Cardiac fibroblast (primary cell): Measurements from ENCODE around the gene RASGRP2.
A peak's percentile ranks its signal among the peaks of the same experiment; 100 is the strongest.

ENCODE experiments used
- DNase-seq, 2 donors: peaks; one replicate each; pipeline versions ENCODE4 v3.0.0 to v3.0.0-alpha.2; 2010; ENCODE audit warnings: low read depth in 2 of 2
- H3K4me3 ChIP-seq, 2 donors: replicated peaks in 1 of 2; 1 replicate in 1 of 2; 2 replicates in 1 of 2; pipeline ENCODE4 v1.5.1; 2011; ENCODE audit warnings: low read depth in 2 of 2, low read length in 2 of 2, mild to moderate bottlenecking in 2 of 2, moderate library complexity in 1 of 2
- TF ChIP-seq, protein P1 (sequence below): IDR thresholded peaks from one replicate; pipeline ENCODE4 v1.5.1; 2011; ENCODE audit warnings: low read depth, mild to moderate bottlenecking, low read length, inconsistent platforms

Gene RASGRP2

DNA sequence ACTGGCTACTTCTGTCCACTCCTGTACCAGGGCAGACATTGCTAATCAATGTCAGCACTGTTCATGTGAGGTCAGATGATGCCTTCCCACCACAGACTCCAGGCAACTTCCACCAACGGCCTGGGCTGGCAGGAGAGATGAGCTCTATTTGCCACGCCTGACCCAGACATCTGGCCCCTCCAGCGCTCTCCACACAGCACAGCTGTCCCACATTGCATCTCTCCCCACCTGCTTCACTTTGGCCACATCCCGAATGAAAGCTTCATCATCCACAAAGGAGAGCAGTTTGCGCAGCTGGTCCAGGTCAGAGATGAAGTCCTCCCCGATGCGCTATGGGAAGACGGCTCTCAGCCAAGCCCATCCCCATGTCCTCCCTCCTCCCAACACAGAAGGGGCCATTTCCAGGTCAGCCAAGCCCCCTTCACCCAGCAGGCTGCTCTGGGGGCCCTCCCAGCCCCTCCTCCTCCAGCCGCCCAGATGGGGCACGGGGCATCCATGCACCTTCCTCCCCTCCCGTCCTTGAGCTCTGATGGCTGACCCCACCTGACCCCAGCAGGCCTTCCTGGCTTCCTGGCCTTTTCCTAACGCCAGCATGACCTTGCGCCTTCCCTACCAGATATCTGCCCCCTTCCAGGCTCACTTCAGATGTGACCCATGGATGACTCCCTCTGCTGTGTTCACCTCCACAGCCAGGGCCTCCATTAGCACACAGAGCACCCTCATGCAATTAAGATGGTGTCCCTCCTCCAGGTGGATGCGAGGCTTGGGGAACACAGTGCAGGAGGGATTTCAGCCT lies 8.4 kb upstream of the RASGRP2 start:
- TF ChIP-seq, protein P1, sequence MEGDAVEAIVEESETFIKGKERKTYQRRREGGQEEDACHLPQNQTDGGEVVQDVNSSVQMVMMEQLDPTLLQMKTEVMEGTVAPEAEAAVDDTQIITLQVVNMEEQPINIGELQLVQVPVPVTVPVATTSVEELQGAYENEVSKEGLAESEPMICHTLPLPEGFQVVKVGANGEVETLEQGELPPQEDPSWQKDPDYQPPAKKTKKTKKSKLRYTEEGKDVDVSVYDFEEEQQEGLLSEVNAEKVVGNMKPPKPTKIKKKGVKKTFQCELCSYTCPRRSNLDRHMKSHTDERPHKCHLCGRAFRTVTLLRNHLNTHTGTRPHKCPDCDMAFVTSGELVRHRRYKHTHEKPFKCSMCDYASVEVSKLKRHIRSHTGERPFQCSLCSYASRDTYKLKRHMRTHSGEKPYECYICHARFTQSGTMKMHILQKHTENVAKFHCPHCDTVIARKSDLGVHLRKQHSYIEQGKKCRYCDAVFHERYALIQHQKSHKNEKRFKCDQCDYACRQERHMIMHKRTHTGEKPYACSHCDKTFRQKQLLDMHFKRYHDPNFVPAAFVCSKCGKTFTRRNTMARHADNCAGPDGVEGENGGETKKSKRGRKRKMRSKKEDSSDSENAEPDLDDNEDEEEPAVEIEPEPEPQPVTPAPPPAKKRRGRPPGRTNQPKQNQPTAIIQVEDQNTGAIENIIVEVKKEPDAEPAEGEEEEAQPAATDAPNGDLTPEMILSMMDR: no peak
- no peak overlapping the region for H3K4me3 ChIP-seq
- DNase-seq: no peak

DNA sequence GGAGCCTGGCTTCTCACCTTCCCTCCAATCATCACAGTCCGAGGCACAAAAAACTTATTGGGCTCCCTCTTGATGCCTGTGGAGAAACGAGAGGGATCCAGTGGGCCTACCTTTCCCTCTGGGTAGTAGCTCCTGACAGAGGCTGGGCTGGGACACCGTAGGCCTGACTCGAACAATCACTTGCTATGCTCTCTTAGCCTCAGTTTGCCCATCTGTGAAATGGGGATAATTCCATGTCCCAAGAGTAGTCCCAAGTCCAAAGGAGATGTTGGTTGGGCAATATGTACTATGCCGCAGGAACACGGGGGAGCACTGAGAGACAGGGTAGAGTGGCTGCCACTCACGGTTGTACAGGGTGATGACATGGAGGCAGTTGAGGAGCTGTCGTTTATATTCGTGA lies 7.6 kb upstream of the RASGRP2 start:
- no peak overlapping the region for H3K4me3 ChIP-seq
- TF ChIP-seq, protein P1: no peak
- DNase-seq: no peak

DNA sequence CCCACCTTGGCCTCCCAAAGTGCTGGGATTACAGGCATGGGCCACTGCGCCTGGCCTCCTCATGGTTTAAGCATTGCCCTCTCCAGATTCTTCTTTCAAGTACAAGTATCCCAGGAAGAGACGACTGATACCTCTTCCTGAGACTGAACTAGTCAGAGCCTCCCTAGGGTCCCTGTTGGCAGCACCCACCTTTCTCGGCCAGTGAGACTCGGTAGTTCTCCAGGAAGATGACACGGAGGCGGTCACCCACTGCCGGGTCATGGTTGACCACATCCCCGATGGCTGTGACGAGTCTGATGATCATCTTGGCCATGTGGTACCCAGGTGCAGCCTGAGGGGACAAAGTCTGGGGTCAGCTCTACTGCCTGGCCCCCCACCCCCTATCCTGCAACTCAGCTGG lies 7.2 kb upstream of the RASGRP2 start:
- DNase-seq: no peak
- TF ChIP-seq, protein P1: no peak
- no peak overlapping the region for H3K4me3 ChIP-seq

DNA sequence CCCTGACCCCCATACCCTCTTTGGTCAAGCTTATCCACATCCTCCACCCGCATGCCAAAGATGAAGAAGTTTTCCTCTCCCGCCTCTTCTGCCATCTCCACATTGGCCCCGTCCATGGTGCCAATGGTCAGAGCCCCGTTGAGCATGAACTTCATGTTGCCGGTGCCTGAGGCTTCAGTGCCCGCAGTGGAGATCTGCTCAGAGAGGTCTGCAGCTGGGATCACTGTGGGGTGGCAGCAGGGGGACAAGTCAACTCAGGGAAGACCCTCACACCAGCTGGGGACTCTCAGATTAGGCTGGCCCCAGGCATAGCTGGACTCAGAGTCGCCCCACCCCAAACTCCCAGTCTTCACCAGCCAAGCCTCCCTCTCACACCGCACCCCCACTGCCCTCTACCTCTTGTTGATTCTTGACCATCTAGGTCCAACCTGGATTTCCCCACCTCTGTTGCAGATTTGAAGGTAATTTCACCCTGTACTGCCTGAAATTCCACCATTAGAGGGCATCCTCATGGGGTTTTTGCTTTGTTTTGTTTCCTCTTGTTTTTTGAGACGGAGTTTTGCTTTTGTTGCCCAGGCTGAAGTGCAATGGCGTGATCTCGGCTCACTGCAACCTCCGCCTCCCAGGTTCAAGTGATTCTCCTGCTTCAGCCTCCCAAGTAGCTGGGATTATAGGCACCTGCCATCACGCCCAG lies 6.6 kb upstream of the RASGRP2 start:
- TF ChIP-seq, protein P1: no peak
- no peak overlapping the region for H3K4me3 ChIP-seq
- DNase-seq: no peak

DNA sequence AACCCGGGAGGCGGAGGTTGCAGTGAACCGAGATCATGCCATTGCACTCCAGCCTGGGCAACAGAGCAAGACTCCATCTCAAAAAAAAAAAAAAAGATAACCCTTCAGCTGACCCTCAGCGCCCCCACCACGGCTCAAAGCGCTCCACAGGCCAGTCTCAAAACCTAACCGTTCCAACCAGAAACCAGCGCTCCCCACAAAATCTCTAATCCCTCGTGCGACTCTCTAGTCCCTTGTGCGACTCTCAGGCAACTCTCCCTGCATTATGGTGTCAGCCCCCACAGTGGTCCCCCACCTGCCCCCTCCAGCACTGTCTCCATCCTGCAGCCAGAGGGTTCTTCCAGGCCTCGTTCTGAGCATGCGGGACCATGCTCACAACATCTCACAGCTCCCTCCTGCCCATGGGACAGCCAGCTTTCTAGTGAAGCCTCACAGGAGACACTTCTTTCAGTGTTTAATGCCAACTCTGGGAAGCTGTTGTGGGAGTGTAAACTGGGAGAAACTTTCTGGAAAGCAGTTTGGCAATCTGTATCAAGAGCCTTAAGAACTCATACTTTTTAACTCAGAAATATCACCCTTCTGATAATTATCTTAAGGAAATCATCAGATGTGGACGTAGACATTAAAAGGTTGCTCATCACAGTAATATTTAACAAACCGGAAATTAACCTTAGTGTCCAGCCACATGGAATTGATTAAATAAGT lies 4.2 kb upstream of the RASGRP2 start:
- TF ChIP-seq, protein P1: no peak
- peak; percentile 31 to 41 for DNase-seq
- no peak overlapping the region for H3K4me3 ChIP-seq

DNA sequence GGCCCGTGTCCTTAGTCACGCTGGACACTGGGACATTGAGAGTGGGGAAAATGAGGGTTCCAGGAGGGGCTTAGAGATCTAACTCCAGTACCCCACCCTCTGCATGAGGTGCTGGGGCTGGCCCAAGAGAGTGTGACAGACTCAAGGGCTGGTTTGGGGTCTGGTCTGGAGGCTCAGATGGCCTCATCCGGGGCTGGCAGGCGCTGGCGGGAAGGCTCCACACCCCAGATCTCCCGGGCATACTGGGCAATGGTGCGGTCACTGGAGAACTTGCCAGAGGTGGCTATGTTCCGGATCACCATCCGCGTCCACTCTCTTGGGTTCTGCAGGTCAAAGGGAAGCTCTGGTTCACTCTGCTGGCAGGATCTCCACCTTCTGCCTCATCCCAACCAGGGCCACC lies 2.5 kb upstream of the RASGRP2 start:
- H3K4me3 ChIP-seq: no peak overlapping the region
- DNase-seq: no peak
- TF ChIP-seq, protein P1: no peak
